ENCODE results near the gene CDHR3.

The CDHR3 gene

DNA sequence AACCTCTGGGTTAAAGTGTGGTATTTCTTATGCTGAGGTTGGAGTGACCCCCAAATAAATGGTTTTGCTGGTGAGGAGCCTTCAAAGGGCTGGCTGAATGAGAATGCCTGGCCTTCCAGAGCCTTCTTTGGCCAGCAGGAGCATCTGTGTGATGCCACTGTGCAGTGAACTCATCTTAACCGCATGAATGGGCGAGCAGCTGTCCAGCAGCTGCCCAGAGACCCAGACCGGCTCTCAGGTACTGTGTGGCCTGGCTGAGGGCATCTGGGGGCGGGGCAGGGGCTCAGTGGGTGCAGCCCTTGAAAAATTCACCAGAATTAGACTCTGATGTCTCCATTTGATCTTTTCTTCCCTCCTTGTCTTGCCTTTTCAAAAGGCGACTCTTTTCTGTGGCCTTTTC is 90.0 kb downstream of the CDHR3 start:
- no peak for DNase-seq

DNA sequence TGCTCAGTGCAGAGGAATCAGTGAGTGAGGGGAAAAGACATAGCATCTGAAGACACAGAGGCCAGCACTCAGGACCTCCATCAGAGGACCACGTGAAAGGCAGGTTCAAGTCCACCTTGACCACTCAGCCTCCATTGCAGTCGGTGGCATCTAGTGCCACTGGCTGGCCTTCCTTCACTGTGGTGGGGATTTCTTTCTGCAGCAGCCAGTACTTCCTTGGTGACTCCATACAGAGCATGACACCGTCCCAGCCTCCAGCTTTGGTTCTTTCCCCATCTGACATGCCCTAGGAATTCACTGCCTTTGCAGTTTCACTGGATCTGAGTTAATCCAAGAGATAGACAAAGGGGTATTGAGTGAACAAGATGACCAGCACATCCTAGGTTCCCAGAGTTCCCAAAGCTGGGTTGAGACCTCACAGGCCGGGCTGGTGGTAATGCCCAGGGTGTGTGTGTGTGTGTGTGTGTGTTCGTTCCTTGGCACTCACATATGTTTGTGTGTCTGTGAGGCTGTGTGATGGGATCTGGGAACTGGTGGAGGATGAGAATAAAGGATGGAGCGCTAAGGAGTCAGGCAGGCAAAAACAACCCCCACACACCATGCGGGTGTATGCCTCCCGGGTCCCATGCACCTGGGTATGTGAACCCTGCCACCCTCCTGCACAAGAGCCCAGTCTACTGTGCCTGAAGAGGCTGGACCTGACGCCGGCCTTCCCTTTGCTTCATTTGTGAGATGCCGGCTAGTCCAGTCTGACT is 91.3 kb downstream of the CDHR3 start:
- no peak for DNase-seq

DNA sequence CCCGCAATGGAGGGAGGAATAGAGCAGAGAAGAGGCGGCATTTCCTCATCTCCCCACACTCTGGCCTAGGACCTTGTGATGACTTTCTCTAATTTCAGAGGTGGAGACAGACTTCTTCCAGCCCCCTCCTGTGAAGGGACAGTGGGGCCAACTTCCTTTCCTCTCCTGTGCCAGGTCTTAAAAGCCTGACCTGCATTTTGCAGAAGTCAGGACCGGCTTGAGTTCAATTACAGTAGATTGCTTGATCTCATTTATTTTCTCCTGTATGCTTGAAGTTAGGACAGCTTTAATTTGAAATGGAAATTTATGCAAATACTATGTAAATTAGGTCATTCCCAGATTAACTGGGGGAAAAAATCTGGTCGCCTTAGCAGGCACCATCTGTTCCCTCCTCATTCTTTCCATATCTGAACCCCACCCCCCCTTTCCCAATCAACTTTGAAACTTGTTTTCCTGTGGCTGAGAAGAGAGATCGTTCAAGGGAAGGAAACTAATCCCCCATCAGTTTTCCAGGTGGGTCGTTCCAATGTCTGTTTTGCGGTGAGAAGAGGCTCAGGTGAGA is 92.0 kb downstream of the CDHR3 start:
- DNase-seq = no peak

DNA sequence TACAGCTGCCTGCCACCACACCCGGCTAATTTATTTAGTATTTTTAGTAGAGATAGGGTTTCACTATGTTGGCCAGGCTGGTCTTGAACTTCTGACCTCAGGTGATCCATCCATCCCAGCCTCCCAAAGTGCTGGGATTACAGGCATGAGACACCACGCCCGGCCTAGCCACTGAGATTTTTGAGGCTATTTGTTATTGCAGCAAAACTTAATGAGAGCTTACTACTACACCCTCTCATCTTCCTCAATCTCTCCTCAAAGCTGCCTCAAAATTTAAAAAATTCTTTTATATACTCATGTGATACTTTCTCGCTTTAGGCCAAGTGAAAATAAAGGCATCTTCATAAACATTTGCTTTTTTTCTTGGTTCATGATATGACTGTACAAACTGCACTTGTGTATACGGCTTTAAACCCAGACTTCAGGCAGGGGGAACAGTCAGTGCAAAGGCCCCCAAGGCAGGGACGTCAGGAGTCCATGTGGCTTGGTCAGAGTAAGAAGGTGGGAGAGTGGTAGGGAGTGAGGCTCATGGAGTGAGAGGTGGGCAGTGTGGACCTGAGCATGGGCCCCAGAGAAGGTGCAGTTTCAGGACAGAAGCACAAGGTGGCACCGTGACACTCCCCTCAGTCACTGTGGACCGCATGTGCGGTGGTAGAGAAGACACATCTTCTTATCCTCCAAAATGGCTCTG is 93.6 kb downstream of the CDHR3 start:
- peak; percentile 22 to 45 (median 39) for DNase-seq

DNA sequence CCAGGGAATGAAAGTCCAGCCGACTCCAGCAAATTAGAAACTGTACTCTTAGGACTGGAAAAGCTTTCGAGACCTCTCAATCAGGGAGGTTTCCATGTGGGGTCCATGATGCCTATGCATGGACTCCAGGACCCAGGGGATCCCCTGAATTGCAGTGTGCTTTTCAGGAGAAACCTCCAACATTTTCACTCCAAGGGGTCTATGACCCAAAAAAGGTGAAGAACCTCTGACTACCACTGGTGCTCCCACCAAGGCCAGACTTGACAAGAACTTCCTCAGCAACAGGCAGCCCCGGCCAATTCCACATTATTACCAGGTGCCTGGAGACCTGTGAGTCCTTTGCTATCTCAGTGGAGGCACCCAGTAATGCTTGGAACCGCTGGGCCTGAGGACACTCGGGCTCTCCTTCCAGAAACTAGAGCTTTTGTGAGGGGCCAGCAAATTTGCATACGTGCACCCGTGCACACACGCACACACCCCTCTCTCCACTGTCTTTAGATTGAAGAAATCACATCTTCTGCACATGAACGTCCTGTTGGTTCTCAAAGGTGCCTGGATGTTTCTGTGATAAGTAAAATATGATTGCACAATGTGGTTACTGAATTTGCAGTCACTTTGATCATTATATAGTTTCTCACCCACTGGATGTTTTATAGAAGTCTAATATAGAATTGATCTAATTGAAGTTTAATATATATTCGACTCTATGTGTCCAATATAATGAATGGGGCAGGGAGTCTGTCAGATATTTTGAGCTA is 94.3 kb downstream of the CDHR3 start:
- no peak for DNase-seq

DNA sequence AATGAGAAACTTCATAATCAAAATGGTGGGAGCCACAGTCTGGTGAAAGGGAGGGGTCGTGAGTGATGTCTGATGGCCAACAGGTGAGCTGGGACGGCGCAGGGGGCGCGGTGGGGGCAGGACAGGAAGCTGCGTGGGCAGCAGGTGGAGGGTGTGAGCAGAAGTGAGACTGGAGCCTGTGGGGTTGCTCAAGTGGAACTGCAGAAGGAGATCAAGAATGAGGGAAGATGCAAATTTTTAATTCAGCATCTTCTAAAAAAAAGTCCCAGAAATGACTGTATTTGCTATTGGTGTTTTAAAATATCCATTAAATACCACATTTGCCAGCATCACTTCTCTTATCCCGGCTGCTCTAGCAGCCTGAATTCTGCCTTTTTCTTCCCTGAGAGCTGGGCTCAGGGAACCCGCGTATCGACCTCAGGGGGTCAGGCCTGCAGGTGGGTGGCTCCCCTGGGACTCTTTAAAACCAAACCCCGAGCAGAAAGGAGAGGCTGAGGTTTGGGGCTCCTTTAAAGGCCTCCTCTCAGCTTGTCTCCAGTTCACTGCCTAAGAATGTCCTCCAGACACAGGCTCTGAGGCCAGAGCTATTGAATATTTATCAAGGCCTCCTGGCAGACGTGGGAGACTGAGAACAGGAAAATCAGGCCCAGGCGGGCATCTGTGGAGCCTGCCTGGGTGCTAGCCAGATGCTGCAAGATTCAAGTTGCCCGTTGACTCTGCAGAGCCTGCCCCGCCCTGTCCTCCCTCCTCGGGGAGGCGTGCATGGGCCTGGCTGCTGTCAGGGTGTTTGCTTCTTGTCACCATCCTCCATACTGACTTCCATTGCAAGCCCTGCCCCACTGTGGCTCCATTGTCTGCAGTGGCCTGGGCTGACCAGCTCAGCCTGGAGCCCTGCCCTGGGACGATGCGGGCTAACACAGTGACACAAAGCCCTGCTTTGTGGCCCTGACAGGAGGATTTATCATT is 95.2 kb downstream of the CDHR3 start:
- DNase-seq = no peak

DNA sequence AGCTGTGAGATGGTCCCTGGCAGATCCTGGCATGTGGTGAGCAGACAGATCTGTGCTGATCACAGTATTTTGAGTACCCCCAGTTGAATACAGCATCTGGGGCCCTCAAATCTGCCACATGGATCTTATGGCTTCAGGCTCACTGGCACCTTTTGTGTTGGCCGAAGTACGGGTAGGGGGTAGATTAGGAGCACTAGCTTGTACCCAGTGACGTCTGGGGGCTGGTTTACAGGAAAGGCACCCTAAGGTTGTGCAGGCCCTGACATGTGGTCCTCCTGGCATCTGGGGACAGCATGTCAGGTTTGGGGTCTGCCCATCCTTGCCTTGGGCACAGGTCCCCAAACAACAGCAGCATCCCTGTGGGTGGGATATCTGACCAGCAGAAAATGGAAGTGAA is 95.9 kb downstream of the CDHR3 start:
- no peak for DNase-seq

DNA sequence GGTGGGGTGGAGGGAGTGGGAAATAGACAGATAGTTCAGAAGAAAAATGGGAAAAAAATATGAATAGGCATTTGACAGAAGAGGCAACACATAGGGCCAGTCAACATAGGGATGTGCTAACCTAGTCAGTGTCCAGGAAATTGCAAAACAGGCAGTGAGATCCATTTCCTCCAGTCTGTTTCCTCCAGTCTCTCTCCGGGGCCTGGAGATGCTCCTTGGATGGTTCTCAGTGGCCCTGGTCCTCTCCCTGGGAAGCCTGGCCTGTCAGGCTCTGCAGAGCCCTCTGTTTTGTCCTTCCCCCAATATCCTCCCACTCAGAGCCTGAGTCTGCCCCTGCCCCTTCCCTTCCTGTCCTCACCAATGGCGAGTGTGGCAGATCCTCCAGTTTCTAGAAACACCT is 96.5 kb downstream of the CDHR3 start:
- DNase-seq = no peak

DNA sequence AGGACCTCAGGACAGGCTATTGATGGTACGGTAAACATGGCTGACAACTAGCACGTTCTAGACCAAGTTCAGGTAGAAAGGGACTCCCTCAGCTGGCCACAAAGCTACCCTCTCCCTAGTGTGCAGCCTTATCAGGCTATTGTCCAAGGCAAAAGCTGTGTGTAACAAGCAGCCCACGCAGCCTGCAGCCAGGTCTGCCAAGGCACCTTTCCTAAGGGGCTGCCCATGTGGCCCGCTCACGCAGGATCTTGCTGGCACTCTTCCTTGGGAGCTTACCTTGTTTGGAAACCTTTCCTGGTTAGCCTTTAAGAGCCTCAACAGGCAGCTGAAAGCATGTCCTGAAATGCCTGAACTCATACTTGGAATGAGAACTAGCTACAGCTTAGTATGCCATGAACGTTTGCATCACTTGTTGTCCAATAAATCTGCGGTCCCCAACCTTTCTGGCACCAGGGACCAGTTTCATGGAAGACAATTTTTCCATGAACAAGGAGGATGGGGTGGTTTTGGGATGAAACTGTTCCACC is 97.4 kb downstream of the CDHR3 start:
- no peak for DNase-seq

DNA sequence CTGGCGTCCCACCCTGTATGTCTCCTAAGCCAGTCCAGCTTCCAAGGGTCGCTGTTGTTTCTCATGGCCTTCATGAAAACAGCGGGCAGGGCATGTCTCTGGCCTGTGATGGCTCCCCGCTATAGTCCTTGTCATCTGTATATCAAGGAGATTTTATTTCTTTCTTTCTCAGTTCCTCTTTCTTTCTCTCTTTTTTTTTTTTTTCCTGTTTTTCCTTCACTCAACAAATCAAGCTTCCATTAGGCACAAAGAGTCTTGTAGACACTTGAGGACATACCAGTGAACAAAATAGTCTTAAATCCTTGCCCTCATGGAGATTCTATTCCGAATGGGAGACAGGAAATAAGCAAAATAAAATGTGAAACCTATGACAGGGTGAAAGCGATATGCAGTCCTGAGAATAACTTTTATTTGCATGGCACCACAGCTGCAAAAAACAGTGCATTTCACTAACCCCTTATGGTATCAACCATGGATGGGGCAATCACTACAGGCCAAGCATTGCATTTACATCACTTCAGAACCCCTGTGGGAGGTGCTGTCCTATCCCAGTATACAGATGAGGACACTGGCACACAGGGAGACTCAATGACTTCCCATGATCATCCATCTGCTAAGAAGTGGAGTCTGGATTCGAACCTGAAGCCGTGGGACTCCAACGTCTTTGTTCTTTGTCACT is 98.4 kb downstream of the CDHR3 start:
- DNase-seq = no peak

DNA sequence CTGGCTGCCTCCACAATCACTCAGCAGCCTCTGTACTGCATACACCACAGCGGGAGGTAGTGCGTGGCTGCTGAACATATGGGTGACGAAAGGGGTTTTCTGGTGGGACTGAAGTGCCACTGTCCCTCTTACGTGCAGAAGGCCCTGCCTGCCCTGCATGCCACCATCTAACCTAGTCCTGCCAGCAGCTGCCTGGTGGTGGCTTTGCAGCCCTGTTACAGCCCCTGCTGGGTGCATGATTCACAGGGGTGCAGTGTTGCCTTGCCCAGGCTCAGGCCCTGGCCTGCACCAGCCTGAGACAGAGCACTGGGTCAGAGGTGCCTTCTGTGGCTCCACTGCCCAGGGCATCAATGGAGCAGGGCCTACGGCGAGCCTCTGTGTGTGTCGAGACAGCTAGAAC is 98.9 kb downstream of the CDHR3 start:
- DNase-seq = no peak

DNA sequence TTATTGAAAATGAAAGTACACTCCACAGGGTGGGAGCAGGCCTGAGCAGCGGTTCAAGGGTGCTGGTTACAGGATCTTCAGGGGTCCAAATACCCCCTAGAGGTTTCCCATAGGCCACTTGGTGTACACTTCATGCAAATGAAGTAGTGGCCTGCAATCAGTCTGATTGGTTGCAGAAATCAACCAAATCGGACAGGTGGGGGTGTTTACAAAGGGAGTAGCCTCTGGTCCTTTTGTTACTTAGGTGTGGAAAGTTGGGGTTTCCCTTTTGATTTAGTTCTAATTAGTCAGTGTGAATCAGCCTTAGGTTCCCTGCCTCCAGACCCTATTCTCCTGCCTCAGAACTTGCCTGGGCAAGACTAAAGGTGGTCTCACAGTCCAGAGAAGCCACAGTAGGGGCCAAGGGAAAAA is 99.5 kb downstream of the CDHR3 start:
- no peak for DNase-seq

DNA sequence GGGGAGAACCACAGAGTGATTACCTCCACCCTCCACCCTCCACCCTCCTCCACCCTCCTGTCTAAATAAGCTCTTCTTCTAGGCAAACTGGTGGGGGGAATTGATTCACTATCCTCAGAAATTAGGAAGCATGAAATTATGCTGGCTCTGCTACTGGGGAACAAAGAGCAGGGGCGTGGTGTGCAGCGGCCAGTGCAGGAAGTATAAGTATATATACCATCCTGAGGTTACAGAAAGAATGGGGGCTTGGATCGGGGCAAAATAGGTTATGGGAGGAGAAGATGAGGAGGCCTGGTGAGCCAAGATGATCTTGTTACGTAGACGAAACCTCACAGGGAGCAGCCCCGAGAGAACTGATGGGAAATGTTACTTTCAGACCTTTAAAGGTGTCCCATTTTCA is 100.0 kb downstream of the CDHR3 start:
- no peak for DNase-seq

DNA sequence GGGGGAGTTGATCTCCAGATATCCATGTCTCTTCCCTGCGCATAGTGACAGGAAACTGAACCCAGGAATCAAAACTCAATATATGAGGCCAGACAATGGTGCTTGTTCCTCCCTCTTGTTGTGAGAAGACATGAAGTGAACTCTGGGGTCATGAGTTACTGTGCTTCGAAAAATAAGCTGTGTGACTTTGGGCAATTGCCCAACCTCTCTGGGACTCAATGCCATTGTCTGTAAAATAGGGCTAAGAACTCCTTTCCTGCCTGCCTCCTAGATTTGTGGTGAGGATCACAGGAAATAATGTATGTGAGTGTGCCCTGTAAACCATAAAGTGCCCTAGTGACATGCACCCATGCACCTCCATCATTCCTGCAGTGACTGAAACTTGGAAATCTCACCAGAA is 100.6 kb downstream of the CDHR3 start:
- no peak for DNase-seq

DNA sequence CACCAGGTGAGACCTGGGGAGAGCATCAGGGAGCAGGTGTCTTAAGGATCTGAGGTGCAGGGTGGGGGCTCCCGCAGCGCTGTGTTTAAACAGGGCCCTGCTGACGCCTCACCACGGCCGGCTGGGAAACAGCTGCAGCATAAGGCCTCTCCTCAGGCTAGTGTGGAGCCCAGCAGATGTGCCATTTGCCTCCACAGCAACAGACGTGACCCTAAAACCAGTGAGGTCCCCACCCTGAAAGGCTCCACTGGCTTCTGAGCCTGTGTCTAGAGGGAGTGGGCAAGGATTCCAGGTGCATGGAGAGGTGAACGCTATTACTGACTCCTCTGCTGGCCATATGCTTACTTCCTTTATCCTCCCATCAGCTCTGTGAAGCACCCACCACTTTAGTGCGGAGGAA is 101.3 kb downstream of the CDHR3 start:
- DNase-seq = no peak

DNA sequence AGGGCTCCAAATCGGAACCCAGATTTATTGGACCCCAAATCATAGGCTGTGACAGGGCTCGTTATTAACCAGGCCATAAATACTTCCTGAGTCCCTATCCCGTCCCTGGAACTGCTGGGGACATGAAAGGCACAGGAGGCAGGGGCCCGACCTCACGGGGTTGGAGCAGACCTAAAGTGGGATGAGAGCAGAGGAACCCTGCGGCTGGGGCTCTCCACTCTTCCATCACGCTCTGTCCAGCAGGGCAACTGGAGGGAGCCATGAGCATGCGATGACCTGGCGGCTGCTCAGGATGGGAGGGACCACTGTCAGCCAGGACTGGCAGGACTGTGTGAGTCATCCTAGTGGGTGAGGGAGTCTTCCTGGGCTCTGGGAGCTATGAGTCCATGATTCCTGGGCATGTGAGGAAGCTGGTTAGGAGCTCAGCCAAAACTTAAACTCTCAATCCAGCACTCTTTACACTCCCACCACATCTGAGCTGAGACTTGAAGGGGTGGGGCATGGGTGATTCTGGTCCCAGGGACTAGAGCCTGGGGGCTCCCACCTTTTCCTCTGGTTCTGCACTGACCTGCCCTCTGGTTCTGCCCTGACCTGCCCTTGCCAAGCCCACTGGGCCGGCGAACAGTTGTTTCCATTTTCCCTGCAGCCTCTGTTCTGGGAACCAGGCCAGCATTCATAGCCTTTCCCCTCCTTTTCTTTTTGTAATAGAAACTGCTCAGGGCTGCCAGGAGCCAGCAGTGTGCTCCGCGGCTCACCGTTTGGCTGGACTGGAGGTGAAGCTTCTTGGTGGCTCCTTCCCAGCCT is 101.9 kb downstream of the CDHR3 start:
- DNase-seq = no peak

DNA sequence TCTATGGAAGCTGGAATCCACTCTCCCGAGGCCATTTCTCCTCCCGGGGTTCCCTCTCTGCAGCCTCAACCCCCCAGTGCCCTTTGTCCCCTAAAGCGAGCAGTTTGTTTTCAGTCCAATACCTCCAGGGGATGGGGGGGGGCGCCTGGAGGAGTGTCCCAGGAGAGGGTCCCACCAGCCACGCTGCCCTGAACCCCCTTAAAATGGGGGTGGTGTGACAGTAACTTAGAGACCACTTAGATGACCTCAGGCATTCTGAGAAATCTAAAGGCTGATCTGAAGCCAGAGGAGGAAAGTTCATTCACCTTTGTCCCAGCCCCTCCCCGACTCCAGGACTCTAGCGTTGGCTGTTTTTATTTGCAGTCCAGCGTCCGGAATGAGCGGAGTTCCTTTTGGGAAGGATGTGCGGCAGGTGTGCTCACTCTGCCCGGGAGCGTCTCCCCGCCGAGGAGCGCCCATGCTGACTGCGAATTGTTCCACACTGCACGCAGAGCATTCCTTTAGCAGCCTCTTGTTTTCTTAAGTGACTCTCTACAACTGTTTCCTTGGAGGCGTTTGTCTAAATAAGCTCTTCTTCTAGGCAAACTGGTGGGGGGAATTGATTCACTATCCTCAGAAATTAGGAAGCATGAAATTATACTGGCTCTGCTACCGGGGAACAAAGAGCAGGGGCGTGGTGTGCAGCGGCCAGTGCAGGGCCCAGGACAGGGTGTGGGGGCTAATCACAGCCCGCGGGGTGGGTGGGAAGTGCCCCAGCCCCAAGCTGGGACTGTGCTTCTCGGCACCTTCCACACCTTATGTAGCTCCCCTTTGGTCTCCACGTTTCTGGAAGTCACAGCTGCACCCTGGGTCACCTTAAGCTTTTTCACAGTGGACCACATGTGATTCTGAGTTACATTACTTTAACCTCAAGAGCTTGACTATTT is 102.8 kb downstream of the CDHR3 start:
- DNase-seq = no peak

DNA sequence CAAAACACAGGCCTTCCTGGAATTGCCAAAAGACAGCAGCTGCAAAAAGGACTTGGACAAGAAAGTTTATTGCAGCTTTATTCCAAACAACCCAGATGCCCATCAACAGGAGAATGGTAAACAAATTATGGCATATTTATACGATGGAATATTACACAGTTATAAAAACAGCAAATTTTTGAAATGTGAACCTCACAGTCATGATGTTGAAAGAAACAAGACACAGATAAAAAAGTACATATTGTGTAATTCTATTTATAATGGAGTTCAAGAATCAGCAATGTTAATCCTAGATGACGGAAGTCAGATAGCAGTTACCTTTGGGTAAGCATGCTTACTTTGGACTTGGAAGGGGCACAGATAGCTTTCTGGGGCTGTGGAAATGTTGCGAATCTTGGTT is 104.6 kb downstream of the CDHR3 start:
- DNase-seq = no peak

DNA sequence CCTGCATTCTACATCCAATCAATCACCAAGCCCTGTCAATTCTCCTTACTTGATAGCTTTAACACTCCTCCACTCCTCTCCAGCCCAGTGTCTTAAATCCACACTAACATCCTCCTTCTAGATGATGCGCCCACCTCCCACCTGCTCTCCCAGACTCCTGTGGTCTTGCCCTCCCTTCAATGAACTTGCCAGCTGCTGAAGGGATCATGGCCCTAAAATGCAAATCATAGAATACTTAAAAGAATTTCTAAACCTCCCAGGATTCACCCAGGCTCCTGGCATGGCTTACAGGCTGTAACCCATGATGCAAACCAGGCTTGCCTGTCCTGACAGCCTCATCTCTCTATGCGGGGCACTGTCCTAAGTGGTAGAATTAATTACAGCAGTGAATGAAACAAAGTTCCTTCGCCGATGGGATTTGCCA is 105.5 kb downstream of the CDHR3 start:
- DNase-seq = no peak

DNA sequence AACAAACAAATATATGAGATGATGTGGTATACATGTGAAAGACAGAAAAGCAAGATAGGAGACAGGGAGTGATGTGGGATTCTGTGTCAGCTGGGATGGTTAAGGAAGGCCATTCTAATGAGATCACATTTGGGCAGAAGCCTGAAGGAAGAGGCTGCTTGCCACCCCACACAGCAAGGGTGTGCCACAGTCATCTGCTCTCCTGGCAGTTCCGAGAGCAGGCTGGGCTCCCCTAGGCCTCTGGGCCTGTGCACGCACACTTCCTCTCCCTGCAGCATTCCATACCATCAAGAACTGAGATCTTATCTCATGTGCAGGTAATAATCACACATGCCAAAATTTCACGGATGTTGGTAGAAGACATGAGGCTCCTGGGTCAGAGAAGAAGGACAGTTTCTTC is 105.9 kb downstream of the CDHR3 start:
- DNase-seq = no peak

All from activated CD4-positive, CD25-positive, alpha-beta regulatory T cell (primary cell).